ENCODE data around the gene SLC2A11. TPM values are rescaled to one million over a fixed set of nuclear protein-coding genes. Genes with fewer than 3 reads are reported as not detected.
"Not testable (repeated sequence)": the region's sequence is repeated elsewhere in the genome, so short reads cannot be mapped to it uniquely, and the experiment has no call there.

The SLC2A11 gene
- total RNA-seq, 1 donor from 2014 or later, result 13.6 TPM

DNA sequence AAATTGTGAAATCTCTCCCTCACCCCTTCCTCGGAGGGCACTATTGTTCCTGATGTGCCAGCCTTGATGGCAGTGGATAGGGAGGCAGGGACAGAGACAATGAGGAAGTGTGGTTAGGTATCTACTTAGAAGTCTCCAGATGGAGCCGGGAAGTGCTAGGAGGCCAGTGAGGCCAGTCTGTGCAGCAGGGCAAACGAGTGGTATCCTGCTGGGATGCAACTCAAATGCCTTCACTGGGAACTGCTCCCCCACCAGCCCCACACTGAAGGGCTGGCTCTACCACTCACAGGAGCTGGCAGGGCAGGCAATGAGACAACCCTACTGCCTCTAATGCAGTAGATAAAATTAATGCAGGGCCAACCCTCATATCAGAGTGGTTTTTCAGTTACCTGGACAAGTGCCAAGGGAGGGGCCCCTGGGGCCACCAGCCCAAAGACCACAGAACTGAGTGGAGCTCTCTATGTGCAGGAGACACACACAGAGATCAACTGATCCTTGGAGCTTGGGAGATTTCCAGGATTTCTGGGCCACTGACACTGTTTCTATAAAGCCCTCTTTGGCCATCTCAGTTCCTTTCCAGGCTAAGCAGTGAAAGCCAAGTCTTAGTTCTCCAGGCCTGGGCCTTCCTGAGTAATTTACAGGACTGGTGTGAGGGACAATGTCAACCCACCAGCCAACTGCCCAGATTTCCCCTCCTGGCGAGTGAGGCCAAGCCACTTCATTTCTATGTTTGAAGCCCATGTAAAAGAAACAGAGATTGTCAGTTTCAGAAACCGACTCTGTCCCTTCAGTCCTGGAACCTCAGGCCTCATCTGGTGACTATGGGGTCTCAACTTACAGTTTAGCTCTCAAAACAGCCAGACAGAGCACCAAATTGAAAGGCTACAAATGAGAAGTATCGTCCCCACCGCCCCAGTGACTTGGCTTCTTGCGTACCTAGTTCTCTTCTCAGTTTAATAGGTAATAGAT is 40.6 kb downstream of the SLC2A11 start:
- intact Hi-C loops (cut with DNase I), result no loop called here
- ATAC-seq (no peak), DNase-seq (ENCODE audit: low spot score) (no peak)

DNA sequence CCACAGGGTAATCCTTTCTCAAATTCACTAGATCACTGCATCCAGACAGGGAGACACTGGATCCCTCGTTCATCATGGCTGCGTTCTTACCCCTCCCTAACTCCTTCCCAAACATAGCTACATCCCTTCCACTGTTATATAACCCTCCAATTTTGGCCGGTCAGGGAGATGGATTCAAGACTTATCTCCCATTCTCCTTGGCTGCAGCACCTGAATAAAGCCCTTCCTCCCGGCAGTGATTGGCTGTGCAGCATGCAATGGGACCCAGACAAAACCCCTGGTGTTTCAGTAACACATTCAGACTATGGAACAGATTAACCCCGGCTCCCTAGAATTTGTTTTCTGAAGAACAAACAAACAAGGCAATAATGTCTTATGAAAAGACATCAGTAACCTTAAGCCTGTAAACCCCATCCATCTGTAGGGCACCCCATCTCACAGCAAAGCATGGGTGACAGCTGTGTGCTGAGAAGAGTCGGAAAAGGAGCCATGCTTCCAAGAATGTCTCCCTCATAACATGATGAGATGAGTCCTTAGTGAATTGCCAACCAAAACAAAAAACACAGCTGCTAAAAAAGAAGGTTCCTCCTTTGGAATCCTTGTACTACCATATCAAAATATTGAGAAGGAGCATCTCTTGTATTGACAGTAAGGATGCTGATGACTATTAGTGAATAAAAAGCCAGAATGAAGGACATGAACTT is 41.5 kb downstream of the SLC2A11 start:
- no peak for ATAC-seq
- intact Hi-C loops (cut with DNase I), result no loop called here

DNA sequence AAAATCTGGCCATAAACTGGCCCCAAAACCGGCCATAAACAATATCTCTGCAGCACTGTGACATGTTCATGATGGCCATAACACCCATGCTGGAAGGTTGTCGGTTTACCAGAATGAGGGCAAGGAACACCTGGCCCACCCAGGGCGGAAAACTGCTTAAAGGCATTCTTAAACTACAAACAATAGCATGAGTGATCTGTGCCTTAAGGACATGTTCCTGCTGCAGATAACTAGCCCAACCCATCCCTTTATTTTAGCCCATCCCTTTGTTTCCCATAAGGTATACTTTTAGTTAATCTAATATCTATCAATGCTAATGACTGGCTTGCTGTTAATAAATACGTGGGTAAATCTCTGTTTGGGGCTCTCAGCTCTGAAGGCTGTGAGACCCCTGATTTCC is 42.6 kb downstream of the SLC2A11 start:
- DNase-seq (ENCODE audit: low spot score); intact Hi-C loops (cut with DNase I); ATAC-seq: not testable (repeated sequence)

More for the DNA sequence above, 41.5 kb downstream of the SLC2A11 start:
- DNase-seq (ENCODE audit: low spot score), result no peak

DNA sequence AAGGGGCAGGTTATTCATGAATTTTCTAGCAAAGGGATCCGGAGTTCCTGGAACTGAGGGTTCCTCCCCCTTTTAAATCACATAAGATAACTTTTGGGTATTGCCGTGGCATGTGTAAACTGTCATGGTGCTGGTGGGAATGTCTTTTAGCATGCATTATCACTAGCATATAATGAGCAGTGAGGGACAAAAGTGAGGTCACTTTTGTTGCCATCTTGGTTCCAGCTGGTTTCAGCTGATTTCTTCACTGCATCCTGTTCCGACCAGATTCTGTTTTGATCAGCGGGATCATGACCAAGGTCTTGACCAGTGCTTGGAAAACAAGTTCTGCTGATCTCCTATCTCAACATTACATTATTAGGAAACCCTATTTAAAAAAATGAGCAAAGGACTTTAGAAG is 43.9 kb downstream of the SLC2A11 start:
- intact Hi-C loops (cut with DNase I), result no loop called here
- DNase-seq (ENCODE audit: low spot score) (no peak), ATAC-seq (no peak)

DNA sequence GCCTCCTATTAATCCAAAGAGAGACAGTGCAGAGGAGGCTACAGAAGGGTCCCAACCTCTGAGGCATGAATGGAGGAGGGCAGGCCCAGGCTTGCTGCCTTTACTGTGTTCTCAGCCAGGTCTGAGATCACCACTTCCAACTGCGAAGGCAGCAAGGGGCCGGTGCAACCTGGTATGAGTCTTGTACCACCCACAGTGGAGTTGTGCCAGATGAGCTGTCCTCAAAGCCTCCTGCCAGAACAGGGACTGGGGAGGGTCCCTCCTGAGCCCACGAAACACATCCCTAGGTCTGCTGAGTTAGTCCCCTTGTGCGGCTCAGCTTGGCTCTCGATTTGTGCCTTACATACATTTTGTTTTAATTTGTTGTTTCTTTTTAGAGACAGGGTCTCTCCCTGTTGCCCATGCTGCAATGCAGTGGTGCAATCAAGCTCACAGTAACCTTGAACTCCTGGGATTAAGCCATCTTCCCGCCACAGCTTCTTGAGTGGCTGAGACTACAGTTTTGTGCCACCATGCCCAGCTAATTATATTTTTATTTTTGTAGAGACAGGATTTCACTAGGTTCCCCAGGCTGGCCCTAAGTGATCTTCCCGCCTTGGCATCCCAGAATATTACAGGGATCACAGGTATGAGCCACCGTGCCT is 45.8 kb downstream of the SLC2A11 start:
- ATAC-seq, result no peak
- DNase-seq (ENCODE audit: low spot score), result no peak
- intact Hi-C loops (cut with DNase I), result no loop called here

DNA sequence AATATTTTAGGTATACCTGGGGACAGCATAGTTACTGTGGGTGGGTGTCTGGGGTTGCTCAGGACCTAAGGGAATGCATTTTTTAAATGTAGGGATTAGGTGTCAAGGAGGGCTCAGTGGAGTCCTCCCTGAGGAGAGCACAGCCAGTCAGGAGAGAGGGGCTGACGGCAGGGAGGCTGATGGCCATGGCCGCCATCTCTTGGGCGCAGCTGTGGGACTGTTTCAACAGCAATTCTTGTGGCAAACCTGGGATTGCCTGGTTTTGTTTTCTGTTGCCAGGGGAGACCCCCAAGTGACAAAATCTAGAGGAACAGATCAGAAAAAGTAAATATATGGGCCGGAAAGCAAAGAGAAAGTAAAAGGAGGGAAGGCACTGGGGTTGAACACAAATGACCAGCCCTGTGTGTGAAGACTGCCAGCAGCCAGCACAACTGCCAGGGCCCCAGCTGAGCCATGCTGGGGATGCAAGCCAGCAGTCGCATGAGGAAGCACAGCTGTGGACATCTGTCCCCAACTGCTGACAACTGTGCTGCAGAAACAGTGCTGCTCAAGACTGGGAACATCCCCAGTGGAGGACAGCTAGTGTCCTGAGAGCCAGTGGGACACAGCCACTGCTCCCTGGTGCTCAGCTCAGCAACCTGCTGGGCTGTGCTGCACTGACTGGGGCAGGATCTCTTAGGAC is 47.0 kb downstream of the SLC2A11 start:
- ATAC-seq (no peak), DNase-seq (ENCODE audit: low spot score) (no peak)
- intact Hi-C loops (cut with DNase I), result no loop called here

DNA sequence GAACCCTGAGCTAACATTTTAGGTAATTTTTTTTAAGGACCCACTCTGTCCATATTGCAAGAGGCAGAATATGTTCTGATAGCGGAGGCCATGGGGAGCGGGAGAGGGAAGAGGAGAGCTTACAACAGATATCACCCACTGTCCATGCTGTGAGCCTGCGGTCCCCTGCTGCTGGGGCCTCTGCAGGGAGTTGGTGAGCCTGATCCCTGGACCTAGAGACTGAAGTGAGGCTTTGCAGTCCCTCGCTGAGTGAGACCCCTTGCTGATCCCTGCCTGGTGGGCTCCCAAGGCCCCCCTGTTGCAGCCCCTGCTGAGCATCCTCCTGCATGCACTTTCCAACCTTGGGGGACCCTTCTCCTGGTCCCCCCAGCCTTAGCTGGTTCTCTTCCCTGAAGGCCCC is 49.0 kb downstream of the SLC2A11 start:
- no peak for ATAC-seq
- no peak for DNase-seq (ENCODE audit: low spot score)
- intact Hi-C loops (cut with DNase I), result no loop called here

DNA sequence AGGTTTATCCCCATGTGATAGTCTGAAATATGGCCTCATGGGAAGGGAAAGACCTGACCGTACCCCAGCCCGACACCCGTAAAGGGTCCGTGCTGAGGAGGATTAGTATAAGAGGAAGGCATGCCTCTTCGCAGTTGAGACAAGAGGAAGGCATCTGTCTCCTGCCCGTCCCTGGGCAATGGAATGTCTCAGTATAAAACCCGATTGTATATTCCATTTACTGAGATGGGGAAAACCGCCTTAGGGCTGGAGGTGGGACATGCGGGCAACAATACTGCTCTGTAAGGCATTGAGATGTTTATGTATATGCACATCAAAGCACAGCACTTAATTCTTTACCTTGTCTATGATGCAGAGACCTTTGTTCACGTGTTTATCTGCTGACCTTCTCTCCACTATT is 49.7 kb downstream of the SLC2A11 start:
- ATAC-seq; DNase-seq (ENCODE audit: low spot score); intact Hi-C loops (cut with DNase I): not testable (repeated sequence)

DNA sequence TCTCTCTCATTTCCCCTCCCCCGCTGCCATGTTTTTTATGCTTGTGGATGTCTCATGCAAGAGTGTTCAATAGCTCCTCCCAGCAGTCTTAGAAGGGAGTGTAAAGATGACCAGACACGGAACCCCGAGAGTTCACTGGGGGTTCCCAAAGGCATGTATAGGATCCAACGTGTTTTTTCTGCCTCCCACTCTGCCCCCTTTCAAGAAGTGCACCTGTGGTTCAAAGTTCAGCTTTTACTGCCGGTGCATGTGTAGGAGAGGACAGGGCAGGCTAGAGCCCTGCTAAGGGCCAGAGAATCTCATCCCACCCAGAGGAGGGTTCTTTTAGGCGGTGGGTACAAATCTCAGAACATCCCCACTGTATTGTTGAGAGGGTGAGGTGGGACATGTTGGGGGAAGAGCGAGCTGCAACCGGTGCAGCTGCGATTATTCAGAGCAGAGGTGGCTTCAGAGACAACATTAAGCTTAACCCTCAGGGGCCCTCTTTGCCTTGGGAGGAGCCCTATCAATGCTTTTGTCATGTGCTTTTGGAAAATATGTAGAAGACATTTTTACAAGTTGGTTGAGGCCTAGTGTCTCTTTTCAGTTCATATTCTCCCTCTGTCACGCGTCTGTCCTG is 51.0 kb downstream of the SLC2A11 start:
- intact Hi-C loops (cut with DNase I), result no loop called here
- DNase-seq (ENCODE audit: low spot score), result no peak
- no peak for ATAC-seq

DNA sequence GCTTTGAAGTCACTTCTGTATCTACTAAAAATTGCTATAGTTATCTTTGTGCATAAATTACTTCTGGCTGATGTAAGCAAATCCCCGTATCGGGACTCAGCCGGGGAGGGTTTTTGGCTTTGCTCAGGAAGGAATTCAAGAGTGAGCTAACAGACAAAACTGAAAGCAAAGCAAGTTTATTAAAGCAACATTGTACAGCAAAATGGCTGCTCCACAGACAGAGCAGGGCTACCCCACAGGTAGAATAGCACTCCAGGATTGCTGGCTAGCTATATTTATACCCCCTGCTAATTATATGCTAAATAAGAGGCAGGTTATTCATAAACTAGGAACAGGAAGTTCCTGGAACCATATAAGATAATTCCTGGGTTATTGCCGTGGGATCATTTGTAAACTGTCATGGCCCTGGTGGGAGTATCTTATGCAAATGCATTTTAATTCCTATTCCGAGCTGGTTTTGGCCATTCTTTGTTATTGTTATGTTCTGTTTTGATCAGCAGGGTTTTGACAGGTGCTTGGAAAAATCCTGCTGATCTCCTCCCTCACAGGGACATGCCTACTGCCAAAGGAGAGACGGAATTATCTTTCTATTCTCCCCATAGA is 51.7 kb downstream of the SLC2A11 start:
- ATAC-seq (no peak), DNase-seq (ENCODE audit: low spot score) (no peak)
- intact Hi-C loops (cut with DNase I), result no loop called here

DNA sequence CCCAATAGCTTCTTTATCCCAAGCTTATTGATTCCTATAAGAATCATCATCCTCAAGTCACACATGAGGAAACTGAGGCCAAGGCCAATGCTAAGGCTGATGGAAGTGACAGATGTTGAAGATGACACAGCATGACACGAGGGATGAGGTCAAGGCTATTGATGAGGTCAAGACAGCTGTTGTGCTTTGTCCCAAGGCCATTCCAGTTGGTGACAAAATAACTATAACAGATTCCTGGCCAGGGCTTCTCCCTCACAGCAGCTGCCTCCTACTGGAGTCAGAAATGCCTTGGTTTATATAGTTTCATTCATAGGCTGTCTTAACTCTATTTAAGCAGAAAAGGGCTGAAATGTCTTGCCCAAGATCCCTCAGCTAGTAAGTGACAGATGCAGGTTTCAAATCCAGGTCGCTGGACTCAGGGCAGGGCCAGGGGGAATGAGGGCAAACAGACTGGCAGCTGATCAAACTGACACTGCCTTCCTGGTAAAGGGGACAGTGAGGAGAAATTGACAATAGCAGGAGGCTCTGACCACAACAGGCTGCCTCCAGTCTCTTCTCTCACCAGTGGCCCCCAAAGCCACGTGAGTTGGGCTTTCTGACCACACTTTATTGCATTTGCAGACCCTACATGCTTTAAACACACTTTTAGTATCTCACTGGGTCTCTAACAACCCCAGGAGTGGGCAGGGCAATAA is 53.0 kb downstream of the SLC2A11 start:
- intact Hi-C loops (cut with DNase I), result no loop called here
- no peak for DNase-seq (ENCODE audit: low spot score)
- no peak for ATAC-seq

DNA sequence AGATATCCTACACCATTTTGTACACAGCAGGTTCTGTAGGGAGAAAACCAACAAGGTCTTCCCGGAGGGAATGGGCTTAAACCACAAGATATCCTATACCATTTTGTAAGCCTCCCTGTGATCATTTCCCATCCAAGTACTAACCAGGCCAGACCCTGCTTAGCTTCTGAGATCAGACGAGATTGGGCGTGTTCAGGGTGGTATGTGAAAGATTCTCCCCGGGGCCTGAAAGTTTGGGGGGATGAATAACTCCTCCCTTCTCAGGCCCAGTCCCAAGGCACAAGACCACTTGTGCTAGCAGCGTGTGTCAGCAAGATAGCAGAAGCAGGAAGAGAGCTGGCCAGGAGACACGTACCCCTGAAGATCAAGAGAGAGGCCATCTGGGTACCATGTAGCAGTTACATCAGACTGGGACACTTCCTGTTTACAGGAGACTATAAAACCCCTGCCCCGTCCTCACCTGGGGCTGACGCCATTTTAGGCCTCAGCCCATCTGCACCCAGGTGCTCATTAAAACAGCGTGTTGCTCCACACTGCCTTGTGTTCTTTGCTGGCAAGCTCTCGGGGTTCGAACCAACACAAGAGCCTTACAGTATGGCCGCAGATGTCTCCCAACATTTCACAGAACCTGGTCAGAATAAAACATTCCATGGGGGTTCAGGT is 53.8 kb downstream of the SLC2A11 start:
- intact Hi-C loops (cut with DNase I), result no loop called here
- DNase-seq (ENCODE audit: low spot score) (no peak), ATAC-seq (no peak)

DNA sequence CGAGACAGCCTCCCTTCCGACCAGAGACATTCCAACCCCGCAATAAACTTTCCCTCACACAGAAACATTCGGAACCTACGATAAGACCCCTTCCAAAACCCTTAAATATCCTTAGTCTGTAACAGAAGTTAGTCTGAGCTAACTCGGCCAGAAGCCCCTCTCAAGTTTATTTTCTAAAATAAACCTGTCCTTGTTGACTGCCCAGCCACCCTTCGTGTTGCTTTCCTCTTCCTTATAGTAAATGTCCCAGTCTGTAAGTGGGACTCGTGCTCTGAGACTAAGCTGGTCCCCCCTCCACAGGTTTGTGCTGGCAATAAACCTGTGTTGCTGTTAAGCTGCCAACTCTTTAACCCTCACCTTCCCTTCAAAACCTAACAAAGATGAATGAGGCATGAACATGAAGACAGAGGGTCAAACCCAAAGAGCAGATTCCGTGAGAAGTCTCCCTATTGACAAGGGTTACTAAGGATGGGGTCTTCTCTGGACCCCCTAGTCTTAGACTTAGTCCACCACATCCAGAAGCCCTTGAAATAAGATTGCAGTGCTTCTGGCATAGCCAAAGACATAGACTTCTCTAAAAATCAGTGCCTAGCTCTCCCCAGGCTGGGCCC is 54.7 kb downstream of the SLC2A11 start:
- DNase-seq (ENCODE audit: low spot score) (no peak), ATAC-seq (no peak)
- intact Hi-C loops (cut with DNase I), result no loop called here

DNA sequence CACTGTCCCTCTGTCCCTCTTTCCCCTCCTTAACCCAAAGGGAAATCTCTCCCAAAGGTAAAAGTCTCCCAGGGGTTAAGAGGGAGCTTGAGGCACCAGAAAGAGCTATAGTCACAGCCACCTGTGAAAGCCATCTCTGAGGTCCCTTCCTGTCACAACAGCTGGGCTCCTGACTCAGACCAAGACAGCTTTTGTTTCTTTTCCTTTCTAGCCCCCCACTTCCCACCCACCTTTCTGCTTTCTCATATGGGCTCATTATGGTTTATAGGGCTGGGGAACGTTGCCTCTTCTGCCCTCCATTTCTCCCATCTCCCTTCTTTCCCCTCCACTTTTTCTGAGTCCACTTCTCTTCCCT is 55.6 kb downstream of the SLC2A11 start:
- no peak for DNase-seq (ENCODE audit: low spot score)
- intact Hi-C loops (cut with DNase I), result no loop called here
- no peak for ATAC-seq

DNA sequence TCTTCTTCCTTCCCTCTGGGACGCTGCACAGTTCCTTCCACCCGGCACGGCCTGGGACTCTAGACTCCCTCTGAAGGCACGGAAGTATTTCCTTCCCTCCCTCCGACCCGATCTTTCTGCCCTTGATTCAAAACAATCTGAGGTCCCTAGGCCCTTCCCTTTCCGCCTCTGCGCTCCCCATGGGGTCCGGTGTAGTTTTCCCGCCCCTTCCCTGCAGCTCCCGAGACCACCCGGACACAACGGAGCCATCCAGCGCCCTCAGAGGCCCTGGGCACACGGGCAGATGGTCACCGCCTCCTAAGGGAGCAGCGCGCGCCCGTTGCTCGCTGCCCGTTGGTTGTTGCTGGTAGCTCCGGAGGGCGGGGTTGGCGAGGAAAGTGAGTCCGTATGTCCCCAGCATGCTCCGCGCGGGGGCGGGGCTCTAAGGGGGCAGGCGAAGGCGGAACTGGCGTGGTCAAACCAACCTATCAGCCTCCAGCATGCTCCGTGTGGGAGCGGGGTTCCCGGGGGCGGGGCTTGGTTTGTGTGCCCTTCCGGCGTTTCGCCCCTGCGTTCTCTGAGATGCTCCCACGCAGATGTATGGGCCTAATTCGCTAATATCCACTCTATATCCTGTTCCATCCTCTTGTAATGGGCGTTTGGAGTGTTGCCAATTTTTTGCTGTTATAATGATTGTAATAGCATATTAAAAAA is 56.1 kb downstream of the SLC2A11 start:
- intact Hi-C loops (cut with DNase I), result no loop called here
- ATAC-seq (peak; percentile 100), DNase-seq (ENCODE audit: low spot score) (peak; percentile 99)

DNA sequence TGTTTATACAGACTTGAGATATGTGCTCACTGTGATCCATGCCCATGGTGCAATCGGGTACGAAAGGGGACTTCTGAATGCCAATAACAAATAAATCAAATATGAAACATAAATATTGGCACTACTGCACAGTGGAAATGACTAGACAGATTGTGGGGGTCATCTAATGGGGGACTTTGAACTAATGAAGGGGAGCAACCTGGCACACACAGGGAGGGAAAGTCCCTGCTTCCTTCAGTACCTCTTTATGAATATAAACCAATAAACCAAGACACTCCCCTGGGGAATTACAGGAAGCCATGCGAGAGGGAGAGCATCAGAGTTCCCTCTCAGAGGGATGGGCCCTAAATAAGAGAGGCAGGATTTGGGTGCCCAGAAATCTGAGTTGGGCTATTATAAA is 57.6 kb downstream of the SLC2A11 start:
- intact Hi-C loops (cut with DNase I), result no loop called here

DNA sequence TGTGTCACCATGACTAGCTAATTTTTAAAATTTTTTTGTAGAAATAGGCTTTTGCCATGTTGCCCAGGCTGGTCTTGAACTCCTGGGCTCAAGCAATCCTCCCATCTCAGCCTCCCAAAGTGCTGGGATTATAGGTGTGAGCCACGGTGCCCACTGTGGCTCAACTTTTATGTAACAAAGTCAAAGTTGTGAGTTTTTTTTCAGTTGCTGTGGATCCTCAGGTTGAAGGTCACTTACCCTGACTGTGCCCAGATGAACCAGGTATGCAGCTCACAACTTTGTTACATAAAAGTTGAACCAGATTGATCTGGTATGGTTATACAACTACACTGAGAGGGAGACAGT is 62.6 kb downstream of the SLC2A11 start:
- intact Hi-C loops (cut with DNase I); DNase-seq (ENCODE audit: low spot score); ATAC-seq: not testable (repeated sequence)

More for the DNA sequence above, 57.6 kb downstream of the SLC2A11 start:
- DNase-seq (ENCODE audit: low spot score) (no peak), ATAC-seq (no peak)

Measured in sciatic nerve (tissue), 2 donors.